GM19397 (cell line): ENCODE data around the gene SPC24.
"Not testable (repeated sequence)": the region's sequence is repeated elsewhere in the genome, so short reads cannot be mapped to it uniquely, and the experiment has no call there.

Source experiments
- ATAC-seq: cut with Tn5 transposase; IDR thresholded peaks from one replicate; pipeline ENCODE4 v1.9.1; 2021; ENCODE audit warnings: mild to moderate bottlenecking, moderate library complexity; ENCODE audit not compliant: unreplicated experiment

The SPC24 gene

DNA sequence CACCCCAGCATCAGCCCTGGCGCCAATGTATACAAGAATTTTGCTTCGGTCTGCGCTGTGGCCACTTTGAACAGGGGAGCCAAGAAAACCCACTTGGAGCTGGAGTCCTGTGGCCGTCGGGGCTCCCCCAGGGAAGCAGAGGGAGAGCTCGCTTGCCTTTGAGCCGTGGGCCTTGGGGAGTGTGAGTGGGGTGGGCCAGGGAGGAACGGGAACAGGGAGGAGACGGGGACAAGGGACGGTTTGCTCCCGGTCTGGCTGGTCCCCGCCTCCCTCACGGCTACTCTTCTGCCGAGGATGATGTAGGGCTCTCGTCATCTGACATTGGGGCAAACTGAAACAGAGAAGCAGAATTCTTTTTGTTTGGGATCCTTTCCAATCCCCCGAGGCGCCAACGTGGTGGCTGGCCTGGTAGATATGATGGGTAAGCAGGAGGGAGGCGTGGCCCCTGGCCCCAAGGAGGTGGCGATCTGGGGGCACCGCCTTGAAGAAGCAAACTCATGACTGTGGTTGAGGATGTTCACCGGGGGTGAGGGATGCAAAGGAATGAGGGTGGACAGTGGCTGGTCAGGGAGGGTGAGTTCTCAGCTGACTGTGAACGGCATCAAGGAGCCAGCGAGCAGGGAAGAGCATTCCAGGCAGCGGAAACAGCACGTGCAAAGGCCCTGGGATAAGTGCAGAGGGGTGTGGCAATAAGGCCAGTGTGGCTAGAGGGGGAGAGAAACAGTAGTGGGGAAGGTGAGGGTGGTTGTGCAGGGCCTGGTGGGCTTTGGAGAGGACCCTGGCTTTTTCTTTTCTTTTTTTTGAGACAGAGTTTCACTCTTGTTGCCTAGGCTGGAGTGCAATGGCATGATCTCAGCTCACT, 10.9 kb upstream of the SPC24 start:
- no peak for ATAC-seq

- no peak for ATAC-seq
Measured at GRCh38 chr19:11165486-11166030, 10.0 kb upstream of the SPC24 start.

- ATAC-seq = no peak
Measured at GRCh38 chr19:11164879-11165406, 9.4 kb upstream of the SPC24 start.

- no peak for ATAC-seq
Measured at GRCh38 chr19:11164296-11164695, 8.7 kb upstream of the SPC24 start.

DNA sequence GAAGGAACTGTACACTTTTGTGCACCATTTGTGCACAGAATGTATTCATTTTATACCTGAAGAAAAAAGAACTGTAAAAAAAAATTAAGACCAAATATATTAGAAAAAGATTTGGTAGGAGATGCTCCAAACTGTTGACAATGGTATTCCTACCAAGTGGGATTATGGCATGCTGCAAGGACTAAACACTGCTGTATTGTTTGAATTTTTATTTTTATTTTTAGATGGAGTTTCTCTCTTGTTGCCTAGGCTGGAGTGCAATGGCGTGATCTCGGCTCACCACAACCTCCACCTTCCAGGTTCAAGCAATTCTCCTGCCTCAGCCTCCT, 4.8 kb upstream of the SPC24 start:
- ATAC-seq = not testable (repeated sequence)

GRCh38 chr19:11159598-11160439, 4.2 kb upstream of the SPC24 start:
- ATAC-seq = no peak

DNA sequence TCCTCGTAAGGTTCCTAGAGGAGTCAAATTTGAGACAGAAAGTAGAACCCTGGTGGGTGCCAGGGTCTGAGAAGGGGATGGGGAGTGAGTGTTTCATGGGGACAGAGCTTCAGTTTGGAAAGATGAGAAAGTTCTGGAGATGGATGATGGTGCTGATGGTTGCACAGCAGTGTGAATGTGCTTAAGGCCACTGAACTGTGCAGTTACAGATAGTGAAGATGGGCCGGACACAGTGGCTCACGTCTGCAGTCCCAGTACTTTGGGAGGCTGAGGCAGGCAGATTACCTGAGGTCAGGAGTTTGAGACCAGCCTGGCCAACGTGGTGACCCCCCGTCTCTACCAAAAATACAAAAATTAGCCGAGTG, 917 bp downstream of the SPC24 start:
- no peak for ATAC-seq

DNA sequence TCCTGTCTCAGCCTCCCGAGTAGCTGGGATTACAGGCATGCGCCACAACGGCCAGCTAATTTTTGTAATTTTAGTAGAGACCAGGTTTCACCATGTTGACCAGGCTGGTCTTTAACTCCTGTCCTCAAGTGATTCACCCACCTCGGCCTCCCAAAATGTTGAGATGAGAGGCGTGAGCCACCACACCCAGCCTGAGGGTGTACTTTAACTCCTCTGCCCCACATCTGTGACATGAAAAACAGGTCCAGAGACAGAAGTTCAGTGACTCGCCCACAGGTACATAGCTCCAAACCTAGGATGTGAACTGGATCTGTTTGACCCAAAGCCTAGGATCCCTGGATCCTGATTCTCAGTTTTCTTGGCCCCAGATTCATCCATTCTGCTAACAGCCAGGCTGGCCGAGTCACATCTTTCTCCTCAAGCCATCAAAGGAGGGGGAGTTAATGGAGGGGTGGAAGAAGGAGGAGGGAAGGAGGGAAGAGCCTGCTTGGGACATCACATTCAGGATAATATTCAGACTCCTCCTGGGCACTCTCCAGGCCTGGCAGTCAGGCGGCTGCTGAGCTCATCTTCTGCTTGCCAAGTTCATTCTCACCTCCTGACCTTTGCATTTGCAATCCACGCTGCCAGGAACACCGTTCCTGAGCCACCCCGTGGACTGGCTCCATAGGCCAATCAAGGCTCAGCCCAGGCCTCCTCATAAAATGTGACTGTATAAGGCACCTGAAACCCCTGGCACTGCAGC, 3.1 kb downstream of the SPC24 start:
- ATAC-seq = no peak

GRCh38 chr19:11151181-11151580, 4.4 kb downstream of the SPC24 start:
- ATAC-seq = no peak

- no peak for ATAC-seq
Measured at GRCh38 chr19:11148001-11148400, 7.6 kb downstream of the SPC24 start.

DNA sequence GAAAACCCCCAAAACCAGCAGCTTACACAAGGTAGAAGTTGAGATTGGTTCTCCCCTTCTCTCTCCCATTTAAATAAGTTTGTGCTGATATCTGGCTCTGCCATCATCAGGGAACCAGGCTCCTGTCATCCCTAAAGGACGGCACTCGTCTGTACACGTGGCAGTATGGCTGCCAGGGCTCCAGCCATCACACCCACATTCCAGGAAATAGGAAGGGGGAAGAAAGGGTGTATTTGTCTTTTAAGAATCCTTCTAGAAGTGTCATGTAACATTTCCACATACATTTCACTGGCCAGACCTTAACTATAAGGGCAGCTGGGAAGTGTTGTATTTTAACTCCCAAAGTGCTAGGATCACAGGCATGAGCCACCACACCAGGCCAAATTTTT, 10.1 kb downstream of the SPC24 start:
- ATAC-seq = no peak

GRCh38 chr19:11142528-11143171, 12.9 kb downstream of the SPC24 start:
- no peak for ATAC-seq

DNA sequence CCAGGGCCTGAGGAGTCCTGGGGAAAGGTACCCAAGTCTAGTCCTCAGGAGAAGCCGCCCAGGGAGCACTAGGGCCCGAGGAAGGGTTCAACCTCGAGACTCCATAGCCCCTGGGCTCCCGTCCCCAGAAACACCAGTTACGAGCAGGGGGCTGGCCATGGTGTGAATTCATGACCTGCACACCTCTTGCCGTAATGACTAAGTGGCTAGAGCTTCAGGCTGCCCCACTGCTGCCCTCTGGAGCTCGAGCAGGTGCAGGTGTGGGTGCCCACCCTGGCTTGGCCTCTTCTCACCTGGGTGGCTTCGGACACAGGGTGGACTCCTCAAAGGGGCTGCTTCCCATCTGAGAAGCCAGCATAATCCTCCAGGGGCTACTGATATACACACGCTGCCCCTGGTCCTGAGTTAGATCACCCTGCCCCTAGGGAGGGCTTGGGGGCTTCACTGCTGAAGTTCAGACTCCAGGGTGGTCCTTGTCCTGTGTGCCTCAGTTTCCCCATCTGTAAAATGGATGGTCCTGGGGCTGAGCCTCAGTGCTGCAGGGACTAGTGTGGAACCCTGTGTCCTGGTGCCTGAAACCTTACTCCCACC, 13.6 kb downstream of the SPC24 start:
- no peak for ATAC-seq

DNA sequence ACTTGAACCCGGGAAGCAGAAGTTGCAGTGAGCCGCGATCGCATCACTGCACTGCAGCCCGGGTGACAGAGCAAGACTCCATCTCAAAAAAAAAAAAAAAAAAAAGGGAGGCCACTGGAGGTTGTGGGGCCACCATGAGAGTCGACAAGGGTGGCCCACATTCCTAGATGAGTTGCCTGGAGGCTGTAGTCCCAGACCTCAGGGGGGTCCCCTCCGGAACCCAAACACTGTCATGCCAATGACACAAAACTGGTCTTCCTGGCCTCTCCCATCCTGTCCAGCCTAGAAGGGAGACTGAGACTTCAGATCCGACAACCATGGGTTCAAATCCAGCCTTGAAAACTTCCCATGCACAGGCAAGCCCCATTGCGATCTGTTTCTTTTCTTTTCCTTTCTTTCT, 14.7 kb downstream of the SPC24 start:
- ATAC-seq = no peak

DNA sequence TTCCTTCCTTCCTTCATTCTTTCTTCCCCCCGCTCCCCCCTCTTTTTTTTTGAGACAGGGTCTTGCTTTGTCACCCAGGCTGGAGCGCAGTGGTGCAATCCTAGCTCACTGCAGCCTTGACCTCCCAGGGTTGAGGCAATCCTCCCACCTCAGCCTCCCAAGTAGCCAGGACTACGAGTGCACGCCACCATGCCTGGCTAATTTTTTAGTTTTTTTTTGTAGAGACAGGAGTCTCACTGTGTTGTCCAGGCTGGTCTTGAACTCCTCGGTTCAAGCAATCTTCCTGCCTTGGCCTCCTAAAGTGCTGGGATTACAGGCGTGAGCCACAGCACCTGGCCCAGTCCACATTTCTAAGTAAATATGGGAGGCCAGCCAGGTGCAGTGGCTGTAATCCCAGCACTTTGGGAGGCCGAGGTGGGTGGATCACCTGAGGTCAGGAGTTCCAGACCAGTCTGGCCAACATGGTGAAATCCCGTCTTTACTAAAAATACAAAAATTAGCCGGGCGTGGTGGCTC, 15.5 kb downstream of the SPC24 start:
- not testable (repeated sequence) for ATAC-seq

DNA sequence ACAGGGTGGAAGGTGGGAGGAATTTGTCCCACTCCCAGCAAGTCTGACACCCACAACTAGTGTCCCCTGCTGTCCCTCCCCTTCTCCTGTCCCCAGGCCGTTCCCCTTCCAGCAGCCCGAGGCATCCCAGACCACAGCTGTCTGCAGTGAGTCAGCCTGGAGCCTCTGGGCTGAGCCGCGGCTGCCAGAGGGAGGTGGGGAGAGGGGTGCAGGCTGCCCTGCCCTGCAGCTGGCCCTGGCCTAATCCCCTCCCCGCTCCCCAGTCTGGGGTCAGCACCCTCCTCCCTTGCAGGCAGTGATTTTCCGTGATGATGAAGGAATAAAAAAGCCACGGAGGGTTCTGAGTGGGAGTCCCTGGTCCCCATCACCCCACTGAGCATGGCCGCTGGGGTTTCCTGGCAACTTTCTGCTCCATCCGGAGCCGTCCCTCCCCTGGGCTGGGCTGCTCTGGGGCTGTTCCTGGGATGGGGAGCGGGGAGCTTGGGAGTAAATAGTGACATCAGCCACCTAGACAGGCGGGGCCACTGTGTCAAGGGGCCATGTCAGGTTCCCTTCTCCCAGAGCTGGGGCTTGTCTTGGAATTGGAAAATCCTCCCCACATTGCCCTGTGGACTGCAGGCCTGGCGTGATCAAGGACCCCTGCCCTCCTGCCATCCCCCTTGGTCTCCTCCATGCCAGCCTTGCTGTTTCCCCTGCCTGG, 16.8 kb downstream of the SPC24 start:
- no peak for ATAC-seq

GRCh38 chr19:11137542-11138384, 17.8 kb downstream of the SPC24 start:
- ATAC-seq = no peak

DNA sequence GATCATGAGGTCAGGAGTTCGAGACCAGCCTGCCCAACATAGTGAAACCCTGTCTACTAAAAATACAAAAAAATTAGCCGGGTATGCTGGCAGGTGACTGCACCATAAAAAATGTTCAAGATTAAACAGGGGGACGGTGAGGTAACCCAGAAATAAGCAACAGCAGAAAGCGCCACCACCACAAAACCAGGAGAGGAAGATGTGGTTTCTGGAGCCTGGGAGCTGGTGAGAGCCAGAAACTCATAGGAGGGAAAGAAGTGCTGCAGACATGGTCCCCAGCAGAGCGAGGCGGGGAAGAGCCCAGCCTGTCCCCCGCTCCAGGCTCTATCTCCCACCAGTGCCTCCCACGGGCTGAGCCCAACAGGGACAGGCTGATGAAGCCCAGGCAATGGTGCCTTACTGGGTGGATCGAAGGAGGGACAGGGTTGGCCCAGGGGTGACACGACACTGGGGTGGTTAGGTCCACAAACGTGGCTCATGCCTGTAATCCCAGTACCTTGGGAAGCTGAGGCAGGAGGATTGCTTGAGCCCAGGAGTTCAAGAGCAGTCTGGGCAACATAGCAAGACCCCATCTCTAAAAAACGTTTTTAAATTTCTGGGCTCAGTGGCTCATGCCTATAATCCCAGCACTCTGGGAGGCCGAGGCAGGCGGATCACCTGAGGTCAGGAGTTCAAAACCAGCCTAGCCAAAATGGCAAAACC, 19.0 kb downstream of the SPC24 start:
- no peak for ATAC-seq
